ENCODE data around the gene NDUFAF7. TPM values are rescaled to one million over a fixed set of nuclear protein-coding genes. Genes with fewer than 3 reads are reported as not detected.
"Not testable (repeated sequence)": the region's sequence is repeated elsewhere in the genome, so short reads cannot be mapped to it uniquely, and the experiment has no call there.

Gene NDUFAF7
- total RNA-seq, 4 donors from 2014 or later: 12.3 to 16.3 (median 13.4) TPM

DNA sequence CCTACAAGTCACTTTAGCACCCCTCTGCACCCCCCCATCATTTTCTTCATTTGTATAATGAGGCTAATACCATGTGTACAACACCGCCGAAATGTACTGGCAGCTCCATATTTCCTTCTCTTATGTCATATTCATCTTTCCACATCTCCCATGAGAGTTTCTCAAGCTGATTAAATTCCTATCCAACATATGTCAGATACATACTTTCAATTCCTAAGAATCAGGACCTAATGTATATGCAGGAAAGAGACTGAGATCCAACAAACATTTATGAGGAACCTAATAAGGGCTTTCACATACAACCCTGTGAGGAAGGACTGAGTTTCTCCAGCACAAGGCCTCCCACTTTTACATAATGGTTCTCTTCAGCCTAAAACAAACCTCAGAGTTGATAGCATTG is 51.3 kb downstream of the NDUFAF7 start:
- H3K4me3 ChIP-seq: no peak overlapping the region
- no peak for DNase-seq (ENCODE audit: extremely low spot score)
- H3K36me3 ChIP-seq: peaks cover 5 to 74% (median 38%) of the 10 kb centered on the region in 4 donors
- intact Hi-C loops (cut with DNase I): no loop called here
- H3K27me3 ChIP-seq: no peaks in the 10 kb centered on the region
- TF ChIP-seq, protein P1, sequence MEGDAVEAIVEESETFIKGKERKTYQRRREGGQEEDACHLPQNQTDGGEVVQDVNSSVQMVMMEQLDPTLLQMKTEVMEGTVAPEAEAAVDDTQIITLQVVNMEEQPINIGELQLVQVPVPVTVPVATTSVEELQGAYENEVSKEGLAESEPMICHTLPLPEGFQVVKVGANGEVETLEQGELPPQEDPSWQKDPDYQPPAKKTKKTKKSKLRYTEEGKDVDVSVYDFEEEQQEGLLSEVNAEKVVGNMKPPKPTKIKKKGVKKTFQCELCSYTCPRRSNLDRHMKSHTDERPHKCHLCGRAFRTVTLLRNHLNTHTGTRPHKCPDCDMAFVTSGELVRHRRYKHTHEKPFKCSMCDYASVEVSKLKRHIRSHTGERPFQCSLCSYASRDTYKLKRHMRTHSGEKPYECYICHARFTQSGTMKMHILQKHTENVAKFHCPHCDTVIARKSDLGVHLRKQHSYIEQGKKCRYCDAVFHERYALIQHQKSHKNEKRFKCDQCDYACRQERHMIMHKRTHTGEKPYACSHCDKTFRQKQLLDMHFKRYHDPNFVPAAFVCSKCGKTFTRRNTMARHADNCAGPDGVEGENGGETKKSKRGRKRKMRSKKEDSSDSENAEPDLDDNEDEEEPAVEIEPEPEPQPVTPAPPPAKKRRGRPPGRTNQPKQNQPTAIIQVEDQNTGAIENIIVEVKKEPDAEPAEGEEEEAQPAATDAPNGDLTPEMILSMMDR (IDR thresholded peaks at IDR 0.05): no peak
- no peaks in the 10 kb centered on the region for H3K9me3 ChIP-seq
- 91% methylated on average over 2 of the region's 2 CpGs for WGBS
- no peak overlapping the region for H3K27ac ChIP-seq (replicated peaks in 1 of 4)
- H3K4me1 ChIP-seq: peaks cover 0 to 11% (median 0%) of the 10 kb centered on the region in 4 donors

GRCh38 chr2:37283207-37283606 is 51.7 kb downstream of the NDUFAF7 start:
- H3K36me3 ChIP-seq: peaks cover 5 to 74% (median 40%) of the 10 kb centered on the region in 4 donors
- no peak for DNase-seq (ENCODE audit: extremely low spot score)
- H3K9me3 ChIP-seq: no peaks in the 10 kb centered on the region
- no peak overlapping the region for H3K4me3 ChIP-seq
- intact Hi-C loops (cut with DNase I): no loop called here
- no peak overlapping the region for H3K27ac ChIP-seq (replicated peaks in 1 of 4)
- TF ChIP-seq POLR2AphosphoS5 (IDR thresholded peaks at IDR 0.05) (no peak), EP300 (IDR thresholded peaks at IDR 0.05) (no peak), POLR2A (IDR thresholded peaks at IDR 0.05; ENCODE audit: low read depth) (no peak)
- TF ChIP-seq, protein P1 (IDR thresholded peaks at IDR 0.05): no peak
- peaks cover 0 to 11% (median 0%) of the 10 kb centered on the region in 4 donors for H3K4me1 ChIP-seq
- no peaks in the 10 kb centered on the region for H3K27me3 ChIP-seq
- 100% methylated on average over 2 of the region's 2 CpGs for WGBS

DNA sequence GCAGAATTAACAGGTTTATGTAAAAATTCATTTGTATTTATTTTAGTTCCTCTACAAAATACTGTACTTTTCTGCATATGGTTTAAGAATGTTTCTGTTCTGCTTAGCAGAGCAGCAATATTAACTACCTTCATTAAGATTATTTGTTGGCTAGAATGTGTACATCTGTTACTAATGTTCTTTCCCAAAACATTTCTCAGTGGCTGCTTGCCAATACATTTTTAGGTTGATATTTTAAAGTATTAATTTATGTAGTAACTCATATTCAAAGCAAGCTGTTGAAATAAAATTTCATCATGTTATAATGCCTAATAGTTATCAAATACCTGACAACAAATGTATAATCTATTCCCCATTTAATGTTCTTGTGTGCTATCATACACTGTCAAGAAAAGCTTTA is 52.9 kb downstream of the NDUFAF7 start:
- no peaks in the 10 kb centered on the region for H3K9me3 ChIP-seq
- H3K4me3 ChIP-seq: no peak overlapping the region
- no peak for DNase-seq (ENCODE audit: extremely low spot score)
- H3K4me1 ChIP-seq: peaks cover 0 to 11% (median 0%) of the 10 kb centered on the region in 4 donors
- TF ChIP-seq POLR2A (IDR thresholded peaks at IDR 0.05; ENCODE audit: low read depth) (no peak), EP300 (IDR thresholded peaks at IDR 0.05) (no peak), POLR2AphosphoS5 (IDR thresholded peaks at IDR 0.05) (no peak)
- TF ChIP-seq, protein P1 (IDR thresholded peaks at IDR 0.05): no peak
- H3K36me3 ChIP-seq: peaks cover 0 to 74% (median 42%) of the 10 kb centered on the region in 4 donors
- no peak overlapping the region for H3K27ac ChIP-seq (replicated peaks in 1 of 4)
- no peaks in the 10 kb centered on the region for H3K27me3 ChIP-seq
- intact Hi-C loops (cut with DNase I): no loop called here

DNA sequence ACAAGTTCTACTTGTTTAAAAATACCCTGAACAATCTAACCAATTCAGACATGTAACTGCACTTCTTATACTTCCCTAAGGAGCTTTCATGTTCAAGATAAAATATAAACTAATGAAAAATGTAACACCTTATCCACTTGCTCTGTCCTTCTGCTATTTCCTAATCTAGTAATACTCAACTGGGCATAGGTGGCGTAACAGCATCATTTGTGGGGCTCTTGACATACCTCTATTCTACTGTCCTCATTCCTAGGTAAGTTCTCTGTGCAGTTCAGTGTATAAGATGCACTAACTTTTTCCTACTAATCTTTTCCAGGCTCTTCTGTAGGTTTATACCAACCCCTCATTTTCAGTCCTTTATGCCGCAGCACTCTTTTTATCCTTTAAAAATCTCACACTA is 56.5 kb downstream of the NDUFAF7 start:
- Histone ChIP-seq H3K27ac (replicated peaks in 1 of 4) (no peak overlapping the region), H3K27me3 (no peaks in the 10 kb centered on the region), H3K36me3 (peaks cover 0 to 76% (median 33%) of the 10 kb centered on the region in 4 donors), H3K4me3 (no peak overlapping the region), H3K4me1 (peaks cover 0 to 9% (median 0%) of the 10 kb centered on the region in 4 donors), H3K9me3 (no peaks in the 10 kb centered on the region)
- DNase-seq (ENCODE audit: extremely low spot score): no peak
- intact Hi-C loops (cut with DNase I): no loop called here
- TF ChIP-seq, protein P1 (IDR thresholded peaks at IDR 0.05): no peak
- 89% methylated on average over 2 of the region's 2 CpGs for WGBS

GRCh38 chr2:37291680-37292079 is 60.2 kb downstream of the NDUFAF7 start:
- Histone ChIP-seq H3K27me3 (no peaks in the 10 kb centered on the region), H3K36me3 (peaks cover 0 to 60% (median 23%) of the 10 kb centered on the region in 4 donors), H3K4me1 (no peaks in the 10 kb centered on the region), H3K9me3 (no peaks in the 10 kb centered on the region), H3K27ac (replicated peaks in 1 of 4) (no peak overlapping the region), H3K4me3 (no peak overlapping the region)
- TF ChIP-seq POLR2AphosphoS5 (IDR thresholded peaks at IDR 0.05): no peak
- TF ChIP-seq, protein P1 (IDR thresholded peaks at IDR 0.05): no peak
- no peak for TF ChIP-seq POLR2A (IDR thresholded peaks at IDR 0.05; ENCODE audit: low read depth)
- TF ChIP-seq EP300 (IDR thresholded peaks at IDR 0.05): no peak
- DNase-seq (ENCODE audit: extremely low spot score): no peak
- 92% methylated on average over 2 of the region's 2 CpGs for WGBS
- intact Hi-C loops (cut with DNase I): no loop called here

DNA sequence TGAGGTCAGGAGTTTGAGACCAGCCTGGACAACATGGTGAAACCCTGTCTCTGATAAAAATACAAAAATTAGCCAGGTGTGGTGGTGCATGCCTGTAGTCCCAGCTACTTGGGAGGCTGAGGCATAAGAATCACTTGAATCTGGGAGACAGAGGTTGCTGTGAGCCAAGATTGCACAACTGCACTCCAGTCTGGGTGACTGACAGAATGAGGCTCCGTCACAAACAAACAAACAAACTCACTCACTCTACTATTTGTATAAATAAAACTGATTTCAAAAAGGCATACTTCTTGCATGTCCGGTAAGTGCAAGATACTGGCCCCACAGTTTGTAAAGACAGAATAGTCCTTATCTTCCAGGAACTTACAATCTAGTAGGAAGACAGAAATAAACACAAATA is 63.4 kb downstream of the NDUFAF7 start:
- intact Hi-C loops (cut with DNase I); H3K4me3 ChIP-seq; H3K9me3 ChIP-seq; H3K4me1 ChIP-seq; H3K27ac ChIP-seq (replicated peaks in 1 of 4); DNase-seq (ENCODE audit: extremely low spot score); H3K27me3 ChIP-seq: not testable (repeated sequence)
- H3K36me3 ChIP-seq: peaks cover 0 to 30% (median 10%) of the 10 kb centered on the region in 4 donors
- WGBS: 92% methylated on average over 2 of the region's 2 CpGs
